Ovary (tissue), 9 donors: ENCODE results near the gene FAM131C. TPM values are rescaled to one million over a fixed set of nuclear protein-coding genes. Genes with fewer than 3 reads are reported as not detected.
"Not testable (repeated sequence)": the region's sequence is repeated elsewhere in the genome, so short reads cannot be mapped to it uniquely, and the experiment has no call there.

Experiments
- DNase-seq, 5 donors: peaks; one replicate each; pipeline ENCODE4 v3.0.0-alpha.2; 2019 to 2020
- H3K27ac ChIP-seq, 2 donors: fragments of 200-600 bp; one replicate each; pipeline versions ENCODE4 v1.5.1 to v1.8.0; 2019 to 2022
- H3K27me3 ChIP-seq: fragments of 200-600 bp; one replicate; pipeline ENCODE4 v1.8.0; 2022
- H3K36me3 ChIP-seq: fragments of 200-600 bp; sonication (generic); one replicate; pipeline ENCODE4 v1.5.1; 2019
- H3K4me1 ChIP-seq: one replicate; pipeline ENCODE4 v1.8.1; 2013; ENCODE audit warnings: mild to moderate bottlenecking, moderate library complexity; ENCODE audit not compliant: insufficient read depth
- H3K4me3 ChIP-seq: fragments of 200-600 bp; sonication (generic); one replicate; pipeline ENCODE4 v1.5.1; 2017
- H3K9me3 ChIP-seq, 2 donors: fragments of 200-600 bp in 1 of 2; sonication (generic) in 1 of 2; one replicate each; pipeline versions ENCODE4 v1.5.1 to v1.8.1; 2013 to 2019; ENCODE audit warnings: mild to moderate bottlenecking in 1 of 2, moderate library complexity in 1 of 2
- EP300 ChIP-seq: sonication (generic); formaldehyde crosslinking; IDR thresholded peaks from one replicate; pipeline ENCODE4 v1.6.1; 2017; ENCODE audit warnings: antibody characterized with exemption
- POLR2A ChIP-seq: fragments of 450-650 bp; IDR thresholded peaks from one replicate; pipeline ENCODE4 v1.6.1; 2017; ENCODE audit warnings: antibody characterized with exemption, mild to moderate bottlenecking, moderate library complexity
- WGBS, 3 donors: extraction: QIAGEN DNeasy Blood & Tissue Kit in 1 of 3; methylation state at CpG; one replicate each; pipeline versions ENCODE4 v1.1.5 to v1.1.7; 2013 to 2017; 5-methylcytosine and 5-hydroxymethylcytosine counted together
- intact Hi-C, 4 donors: fragments of 100-400 bp; cut with DNase I; formaldehyde crosslinking; loops; one replicate each; pipeline versions ENCODE4 v1.11.0 to v1.15.1; 2022 to 2023
- polyA plus RNA-seq, 2 donors: library from polyadenylated mRNA; stranded (reverse); fragments of 200-250 nt in 1 of 2; fragments of 350-450 nt in 1 of 2; fragmentation: Illumina TruSeq in 1 of 2; extraction: RNeasy Lipid Tissue Mini Kit (QIAGEN cat#74804) in 1 of 2; gene quantifications; one replicate each; pipeline ENCODE4 v1.2.3, GENCODE V29; 2013 to 2014
- total RNA-seq, 7 donors: library from RNA; depleted of rRNA in 2 of 7; stranded (reverse); fragments of >200 nt in 2 of 7; fragmentation: NEBNext Ultra II Directional in 3 of 7; extraction: Animal tissue kit (Norgen Biotek cat#: 25700) in 3 of 7; gene quantifications; one replicate each; pipeline versions ENCODE4 v1.1.0 to v1.2.4, GENCODE V29; 2016 to 2023
- TF ChIP-seq, protein P1 (sequence below), 3 donors: fragments of 450-650 bp in 2 of 3; fragments of 200-600 bp in 1 of 3; IDR thresholded peaks; one replicate each; pipeline versions ENCODE4 v1.5.1 to v1.8.0; 2016 to 2022; ENCODE audit warnings: antibody characterized with exemption in 3 of 3, mild to moderate bottlenecking in 1 of 3
- donor health status: DM: no; HTN: no; CAD: no; lungs with moderate emphysema.
- donor health status: DM: no; HTN: no; CAD: no.
- donor health status: Bipolar disorder and iron deficiency.
- donor health status: DM: yes; HTN: yes; CAD: no.
- donor health status: DM: no; HTN: no; CAD: no.
- donor health status: DM: yes; HTN: yes; CAD: no.

FAM131C gene
- total and polyA plus RNA-seq, 9 donors, result 0.10 to 1.3 (median 0.30) TPM; not detected in 1

DNA sequence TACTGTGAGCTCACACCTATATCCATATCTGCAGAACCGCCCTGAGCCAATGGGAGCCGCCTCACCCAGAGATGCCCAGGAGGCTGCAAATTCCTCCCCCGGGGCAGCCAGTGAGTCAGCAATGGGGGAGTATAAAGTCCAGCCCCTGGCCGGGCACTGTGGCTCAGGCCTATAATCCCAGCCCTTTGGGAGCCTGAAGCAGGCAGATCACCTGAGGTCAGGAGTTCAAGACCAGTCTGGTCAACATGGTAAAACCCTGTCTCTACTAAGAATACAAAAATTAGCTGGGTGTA lies 34.9 kb downstream of the FAM131C start:
- H3K4me1 ChIP-seq, result no peaks in the 10 kb centered on the region
- 63 to 71% (median 71%) methylated on average over 4 of the region's 4 CpGs for WGBS, 3 donors
- intact Hi-C loops, result no loop called here

DNA sequence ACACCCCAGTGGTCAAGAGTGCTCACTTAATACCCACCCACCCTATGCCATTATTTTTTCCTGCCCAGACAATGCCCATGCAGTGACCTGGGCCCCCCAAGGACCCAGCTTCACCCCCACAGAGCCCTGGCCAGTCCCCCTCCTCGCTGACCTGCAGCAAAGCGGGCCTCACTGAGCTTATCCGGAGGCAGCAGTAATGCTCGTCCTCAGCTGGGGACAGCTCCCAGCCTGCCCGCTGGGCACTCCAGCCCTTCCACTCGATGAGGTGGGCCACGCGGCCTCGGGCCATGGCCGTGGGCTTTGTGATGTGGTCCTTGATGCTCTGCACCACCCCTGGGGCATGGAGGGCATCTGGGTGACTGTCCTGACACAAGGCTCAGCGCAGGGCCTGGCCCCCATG lies 37.0 kb downstream of the FAM131C start:
- H3K4me1 ChIP-seq, H3K36me3 ChIP-seq, H3K27me3 ChIP-seq, H3K27ac ChIP-seq, DNase-seq, H3K4me3 ChIP-seq, H3K9me3 ChIP-seq: not testable (repeated sequence)
- intact Hi-C loops, result loop anchor here in 1 of 4 donors (2.0 kb wide), 1 partner anchor 22 kb away; no protein-coding TSS in a partner anchor
- WGBS, 3 donors, result 86 to 94% (median 88%) methylated on average over 10 to 11 of the region's 11 CpGs

More for the DNA sequence above, 34.9 kb downstream of the FAM131C start:
- no peaks in the 10 kb centered on the region for H3K36me3 ChIP-seq
- no peaks in the 10 kb centered on the region for H3K27me3 ChIP-seq
- TF ChIP-seq EP300 (no peak), POLR2A (no peak)
- TF ChIP-seq, protein P1, sequence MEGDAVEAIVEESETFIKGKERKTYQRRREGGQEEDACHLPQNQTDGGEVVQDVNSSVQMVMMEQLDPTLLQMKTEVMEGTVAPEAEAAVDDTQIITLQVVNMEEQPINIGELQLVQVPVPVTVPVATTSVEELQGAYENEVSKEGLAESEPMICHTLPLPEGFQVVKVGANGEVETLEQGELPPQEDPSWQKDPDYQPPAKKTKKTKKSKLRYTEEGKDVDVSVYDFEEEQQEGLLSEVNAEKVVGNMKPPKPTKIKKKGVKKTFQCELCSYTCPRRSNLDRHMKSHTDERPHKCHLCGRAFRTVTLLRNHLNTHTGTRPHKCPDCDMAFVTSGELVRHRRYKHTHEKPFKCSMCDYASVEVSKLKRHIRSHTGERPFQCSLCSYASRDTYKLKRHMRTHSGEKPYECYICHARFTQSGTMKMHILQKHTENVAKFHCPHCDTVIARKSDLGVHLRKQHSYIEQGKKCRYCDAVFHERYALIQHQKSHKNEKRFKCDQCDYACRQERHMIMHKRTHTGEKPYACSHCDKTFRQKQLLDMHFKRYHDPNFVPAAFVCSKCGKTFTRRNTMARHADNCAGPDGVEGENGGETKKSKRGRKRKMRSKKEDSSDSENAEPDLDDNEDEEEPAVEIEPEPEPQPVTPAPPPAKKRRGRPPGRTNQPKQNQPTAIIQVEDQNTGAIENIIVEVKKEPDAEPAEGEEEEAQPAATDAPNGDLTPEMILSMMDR (IDR thresholded peaks at IDR 0.05), result no peak
- no peak overlapping the region for H3K4me3 ChIP-seq
- no peak overlapping the region for H3K27ac ChIP-seq
- DNase-seq, result no peak
- no peaks in the 10 kb centered on the region for H3K9me3 ChIP-seq

GRCh38 chr1:16033103-16033632 lies 40.3 kb downstream of the FAM131C start:
- intact Hi-C loops, result loop anchor here in 2 of 4 donors (2.0 kb wide), 1 partner anchor 24 kb away; no protein-coding TSS in a partner anchor
- not testable (repeated sequence) for H3K9me3 ChIP-seq, H3K4me1 ChIP-seq, H3K27me3 ChIP-seq, H3K27ac ChIP-seq, H3K36me3 ChIP-seq, H3K4me3 ChIP-seq
- DNase-seq, result peak in 1 of 5 donors; percentile 43
- 63 to 64% (median 64%) methylated on average over 7 of the region's 7 CpGs for WGBS, 3 donors

- DNase-seq, result peak; percentile 88 to 92 (median 89)
- 52 to 58% (median 55%) methylated on average over 16 to 18 of the region's 18 CpGs for WGBS, 3 donors
Observed at GRCh38 chr1:16032388-16033102, 40.9 kb downstream of the FAM131C start.

GRCh38 chr1:16031551-16031950 lies 41.9 kb downstream of the FAM131C start:
- Histone ChIP-seq H3K4me1 (peaks cover 7% of the 10 kb centered on the region), H3K9me3 (no peaks in the 10 kb centered on the region), H3K4me3 (no peak overlapping the region), H3K27ac (no peak overlapping the region), H3K27me3 (no peaks in the 10 kb centered on the region), H3K36me3 (no peaks in the 10 kb centered on the region)
- 65 to 75% (median 71%) methylated on average over 5 to 8 of the region's 8 CpGs for WGBS, 3 donors
- peak in 2 of 5 donors; percentile 24 to 26 for DNase-seq
- TF ChIP-seq POLR2A, result no peak
- TF ChIP-seq EP300, result no peak
- TF ChIP-seq, protein P1 (IDR thresholded peaks at IDR 0.05), result no peak
- intact Hi-C loops, result no loop called here

More at GRCh38 chr1:16032388-16033102, 40.9 kb downstream of the FAM131C start:
- no peaks in the 10 kb centered on the region for H3K36me3 ChIP-seq
- no peak overlapping the region for H3K27ac ChIP-seq
- no peaks in the 10 kb centered on the region for H3K9me3 ChIP-seq
- H3K4me1 ChIP-seq, result peaks cover 4% of the 10 kb centered on the region
- intact Hi-C loops, result loop anchor here in 3 of 4 donors (1.0 to 2.0 kb wide), 2 partner anchors 23 to 24 kb away; no protein-coding TSS in a partner anchor
- H3K4me3 ChIP-seq, result no peak overlapping the region
- TF ChIP-seq, protein P1 (IDR thresholded peaks at IDR 0.05), result peak; percentile 97 to 99 (median 98)
- TF ChIP-seq EP300, result no peak
- H3K27me3 ChIP-seq, result no peaks in the 10 kb centered on the region
